Measurements from ENCODE around the gene PTPN2. TPM values are rescaled to one million over a fixed set of nuclear protein-coding genes. Genes with fewer than 3 reads are reported as not detected.

Gene PTPN2
- total and polyA plus RNA-seq, 4 donors = 47.8 to 79.9 (median 64.3) TPM

- Histone ChIP-seq H3K9ac (ENCODE audit: insufficient read depth in 1 of 2, low read length in 2 of 2) (no peak overlapping the region), H3K36me3 (ENCODE audit: control insufficient read depth in 4 of 4, insufficient read depth in 4 of 4, low read length in 4 of 4) (no peaks in the 10 kb centered on the region), H3K4me3 (no peak overlapping the region), H3K27me3 (ENCODE audit: control insufficient read depth in 3 of 3, insufficient read depth in 3 of 3, low read length in 2 of 3) (no peaks in the 10 kb centered on the region), H3K27ac (ENCODE audit: low read depth in 1 of 2, low read length in 1 of 2) (no peak overlapping the region), H3K9me3 (ENCODE audit: control insufficient read depth in 4 of 4, insufficient read depth in 3 of 4, low read length in 3 of 4) (no peaks in the 10 kb centered on the region), H3K4me1 (ENCODE audit: control insufficient read depth in 5 of 5, insufficient read depth in 5 of 5, low read length in 5 of 5) (no peaks in the 10 kb centered on the region)
- ATAC-seq (ENCODE audit: insufficient read depth, low FRiP score) = no peak
- DNase-seq = no peak
- TF ChIP-seq CTCF (IDR thresholded peaks at IDR 0.05; ENCODE audit: control extremely low read depth, extremely low read depth) = no peak
- 77 to 80% methylated on average over 5 of the region's 5 CpGs for WGBS, 2 donors
These were observed 135.4 kb downstream of the PTPN2 start for GRCh38 chr18:12748671-12749070.

GRCh38 chr18:12747530-12748315, 136.3 kb downstream of the PTPN2 start:
- no peak for TF ChIP-seq CTCF (IDR thresholded peaks at IDR 0.05; ENCODE audit: control extremely low read depth, extremely low read depth)
- ATAC-seq (ENCODE audit: insufficient read depth, low FRiP score) = no peak
- 88 to 89% methylated on average over 8 of the region's 8 CpGs for WGBS, 2 donors

GRCh38 chr18:12745095-12745795, 138.8 kb downstream of the PTPN2 start:
- DNase-seq (no peak), ATAC-seq (ENCODE audit: insufficient read depth, low FRiP score) (no peak)
- Histone ChIP-seq H3K9me3 (ENCODE audit: control insufficient read depth in 4 of 4, insufficient read depth in 3 of 4, low read length in 3 of 4) (no peaks in the 10 kb centered on the region), H3K27ac (ENCODE audit: low read depth in 1 of 2, low read length in 1 of 2) (no peak overlapping the region), H3K36me3 (ENCODE audit: control insufficient read depth in 4 of 4, insufficient read depth in 4 of 4, low read length in 4 of 4) (no peaks in the 10 kb centered on the region), H3K4me3 (no peak overlapping the region), H3K4me1 (ENCODE audit: control insufficient read depth in 5 of 5, insufficient read depth in 5 of 5, low read length in 5 of 5) (peaks cover 0 to 2% (median 0%) of the 10 kb centered on the region in 5 donors), H3K27me3 (ENCODE audit: control insufficient read depth in 3 of 3, insufficient read depth in 3 of 3, low read length in 2 of 3) (no peaks in the 10 kb centered on the region), H3K9ac (ENCODE audit: insufficient read depth in 1 of 2, low read length in 2 of 2) (no peak overlapping the region)
- no peak for TF ChIP-seq CTCF (IDR thresholded peaks at IDR 0.05; ENCODE audit: control extremely low read depth, extremely low read depth)
- WGBS, 2 donors = 88 to 95% methylated on average over 7 of the region's 7 CpGs

More at GRCh38 chr18:12747530-12748315, 136.3 kb downstream of the PTPN2 start:
- Histone ChIP-seq H3K27me3 (ENCODE audit: control insufficient read depth in 3 of 3, insufficient read depth in 3 of 3, low read length in 2 of 3) (no peaks in the 10 kb centered on the region), H3K4me1 (ENCODE audit: control insufficient read depth in 5 of 5, insufficient read depth in 5 of 5, low read length in 5 of 5) (no peaks in the 10 kb centered on the region), H3K27ac (ENCODE audit: low read depth in 1 of 2, low read length in 1 of 2) (no peak overlapping the region), H3K36me3 (ENCODE audit: control insufficient read depth in 4 of 4, insufficient read depth in 4 of 4, low read length in 4 of 4) (no peaks in the 10 kb centered on the region), H3K4me3 (no peak overlapping the region), H3K9ac (ENCODE audit: insufficient read depth in 1 of 2, low read length in 2 of 2) (no peak overlapping the region), H3K9me3 (ENCODE audit: control insufficient read depth in 4 of 4, insufficient read depth in 3 of 4, low read length in 3 of 4) (no peaks in the 10 kb centered on the region)
- DNase-seq = no peak
